Trophoblast cell (in vitro differentiated cells and primary cell): ENCODE results near the gene PLEKHA3.
A peak's percentile ranks its signal among the peaks of the same experiment; 100 is the strongest.

Source experiments
- DNase-seq, 2 donors: peaks; one replicate each; pipeline ENCODE4 v3.0.0-alpha.2; 2016
- H2AFZ ChIP-seq: 2 replicates; pipeline ENCODE4 v1.6.1; 2013; ENCODE audit warnings: low read length, moderate library complexity, mild to moderate bottlenecking; ENCODE audit not compliant: insufficient read depth, poor library complexity
- H2AK5ac ChIP-seq: 2 replicates; pipeline ENCODE4 v1.6.1; 2013; ENCODE audit warnings: mild to moderate bottlenecking, low read length
- H2BK120ac ChIP-seq: 2 replicates; pipeline ENCODE4 v1.6.1; 2013; ENCODE audit warnings: low read length, mild to moderate bottlenecking, moderate library complexity; ENCODE audit not compliant: insufficient read depth, poor library complexity
- H2BK12ac ChIP-seq: 2 replicates; pipeline ENCODE4 v1.6.1; 2013; ENCODE audit warnings: mild to moderate bottlenecking, low read length, moderate library complexity
- H2BK5ac ChIP-seq: 2 replicates; pipeline ENCODE4 v1.6.1; 2013; ENCODE audit warnings: low read length, low read depth, moderate library complexity, mild to moderate bottlenecking; ENCODE audit not compliant: poor library complexity
- H3K14ac ChIP-seq: 2 replicates; pipeline ENCODE4 v1.6.1; 2013; ENCODE audit warnings: mild to moderate bottlenecking, low read length
- H3K18ac ChIP-seq: 2 replicates; pipeline ENCODE4 v1.6.1; 2013; ENCODE audit warnings: mild to moderate bottlenecking, low read length
- H3K23ac ChIP-seq: 2 replicates; pipeline ENCODE4 v1.6.1; 2013; ENCODE audit warnings: low read length
- H3K27ac ChIP-seq: 2 replicates; pipeline ENCODE4 v1.5.1; 2013; ENCODE audit warnings: low read depth, mild to moderate bottlenecking, inconsistent platforms, low read length, moderate library complexity
- H3K27me3 ChIP-seq: 2 replicates; pipeline ENCODE4 v1.6.1; 2013; ENCODE audit warnings: inconsistent platforms, mild to moderate bottlenecking, low read length, moderate library complexity; ENCODE audit not compliant: insufficient read depth
- H3K36me3 ChIP-seq, 2 experiments: 1 replicate in 1 of 2; 2 replicates in 1 of 2; pipeline ENCODE4 v1.6.1; 2013; ENCODE audit warnings: low read length in 2 of 2, mild to moderate bottlenecking in 2 of 2, moderate library complexity in 1 of 2; ENCODE audit not compliant: insufficient read depth in 2 of 2, control insufficient read depth in 1 of 2
- H3K4ac ChIP-seq: 2 replicates; pipeline ENCODE4 v1.6.1; 2013; ENCODE audit warnings: low read depth, mild to moderate bottlenecking, low read length, moderate library complexity
- H3K4me1 ChIP-seq, 2 experiments: 1 replicate in 1 of 2; 2 replicates in 1 of 2; pipeline ENCODE4 v1.6.1; 2013; ENCODE audit warnings: low read length in 2 of 2, mild to moderate bottlenecking in 2 of 2, moderate library complexity in 1 of 2; ENCODE audit not compliant: insufficient read depth in 2 of 2, control insufficient read depth in 1 of 2
- H3K4me2 ChIP-seq: 2 replicates; pipeline ENCODE4 v1.6.1; 2013; ENCODE audit warnings: inconsistent platforms, mild to moderate bottlenecking, low read length, moderate library complexity
- H3K4me3 ChIP-seq: 2 replicates; pipeline ENCODE4 v1.5.1; 2013; ENCODE audit warnings: mild to moderate bottlenecking, low read depth, low read length, inconsistent platforms
- H3K79me1 ChIP-seq: one replicate; pipeline ENCODE4 v1.6.1; 2013; ENCODE audit warnings: low read length
- H3K79me2 ChIP-seq: 2 replicates; pipeline ENCODE4 v1.6.1; 2013; ENCODE audit warnings: low read length, mild to moderate bottlenecking; ENCODE audit not compliant: control insufficient read depth, insufficient read depth, poor library complexity
- H3K9ac ChIP-seq: 2 replicates; pipeline ENCODE4 v1.6.1; 2013; ENCODE audit warnings: mild to moderate bottlenecking, low read length
- H3K9me3 ChIP-seq: 2 replicates; pipeline ENCODE4 v1.6.1; 2013; ENCODE audit warnings: low read depth, mild to moderate bottlenecking, control low read depth, inconsistent platforms, low read length; ENCODE audit not compliant: insufficient read depth
- H4K12ac ChIP-seq: 2 replicates; pipeline ENCODE4 v1.6.1; 2013; ENCODE audit warnings: low read depth, mild to moderate bottlenecking, low read length, moderate library complexity
- H4K8ac ChIP-seq: 2 replicates; pipeline ENCODE4 v1.6.1; 2013; ENCODE audit warnings: low read depth, mild to moderate bottlenecking, low read length, moderate library complexity
- H4K91ac ChIP-seq: one replicate; pipeline ENCODE4 v1.6.1; 2013; ENCODE audit warnings: low read depth, mild to moderate bottlenecking, low read length, moderate library complexity
- WGBS: extraction: QIAGEN DNeasy Blood & Tissue Kit; methylation state at CpG from one replicate; pipeline ENCODE4 v1.1.7; 2013; ENCODE audit warnings: missing lambda C conversion rate; ENCODE audit not compliant: insufficient read length, insufficient coverage; ENCODE audit errors: extremely low coverage; 5-methylcytosine and 5-hydroxymethylcytosine counted together

PLEKHA3 gene

GRCh38 chr2:178449700-178450523, 30.3 kb upstream of the PLEKHA3 start:
- peak overlapping the region; percentile 48 for H2AFZ ChIP-seq
- H3K27me3 ChIP-seq = no peaks in the 10 kb centered on the region
- no peak overlapping the region for H2BK5ac ChIP-seq
- H3K4me3 ChIP-seq = peak overlapping the region; percentile 99
- no peaks in the 10 kb centered on the region for H3K9me3 ChIP-seq
- peak overlapping the region; percentile 70 for H3K9ac ChIP-seq
- no CpG with 5 or more reads among the region's 18 CpGs for WGBS
- DNase-seq = peak in 1 of 2 donors; percentile 2
- peak overlapping the region; percentile 57 for H3K27ac ChIP-seq
- peak overlapping the region; percentile 11 for H4K91ac ChIP-seq
- no peak overlapping the region for H2BK120ac ChIP-seq
- H3K18ac ChIP-seq = peak overlapping the region; percentile 30
- peaks cover 8 to 18% of the 10 kb centered on the region in 2 experiments for H3K36me3 ChIP-seq
- peaks cover 11% of the 10 kb centered on the region for H3K79me1 ChIP-seq
- H2BK12ac ChIP-seq = no peak overlapping the region
- H3K4me2 ChIP-seq = peak overlapping the region; percentile 64
- peak overlapping the region; percentile 69 for H4K8ac ChIP-seq
- H4K12ac ChIP-seq = no peak overlapping the region
- H3K23ac ChIP-seq = no peak overlapping the region
- no peak overlapping the region for H2AK5ac ChIP-seq
- peaks cover 7 to 11% of the 10 kb centered on the region in 2 experiments for H3K4me1 ChIP-seq
- H3K4ac ChIP-seq = peak overlapping the region; percentile 87
- peaks cover 6% of the 10 kb centered on the region for H3K79me2 ChIP-seq
- H3K14ac ChIP-seq = peak overlapping the region; percentile 63

- H3K18ac ChIP-seq = peak overlapping the region; percentile 30
- peak overlapping the region; percentile 57 for H3K27ac ChIP-seq
- H3K4me2 ChIP-seq = peak overlapping the region; percentile 64
- H3K27me3 ChIP-seq = no peaks in the 10 kb centered on the region
- H2AFZ ChIP-seq = peak overlapping the region; percentile 48
- no peak overlapping the region for H3K23ac ChIP-seq
- H4K91ac ChIP-seq = peak overlapping the region; percentile 11
- peaks cover 7 to 11% of the 10 kb centered on the region in 2 experiments for H3K4me1 ChIP-seq
- peak overlapping the region; percentile 87 for H3K4ac ChIP-seq
- H2BK12ac ChIP-seq = no peak overlapping the region
- peaks cover 6% of the 10 kb centered on the region for H3K79me2 ChIP-seq
- no peak overlapping the region for H2AK5ac ChIP-seq
- peak overlapping the region; percentile 63 for H3K14ac ChIP-seq
- peaks cover 11% of the 10 kb centered on the region for H3K79me1 ChIP-seq
- H4K12ac ChIP-seq = no peak overlapping the region
- H4K8ac ChIP-seq = peak overlapping the region; percentile 69
- H3K9ac ChIP-seq = peak overlapping the region; percentile 70
- H3K36me3 ChIP-seq = peaks cover 8 to 17% of the 10 kb centered on the region in 2 experiments
- H2BK5ac ChIP-seq = no peak overlapping the region
- H3K4me3 ChIP-seq = peak overlapping the region; percentile 99
- no peaks in the 10 kb centered on the region for H3K9me3 ChIP-seq
- DNase-seq = peak; percentile 87 to 88
- WGBS = no CpG with 5 or more reads among the region's 25 CpGs
- H2BK120ac ChIP-seq = no peak overlapping the region
Measured at GRCh38 chr2:178450524-178450773, 29.8 kb upstream of the PLEKHA3 start.

- Histone ChIP-seq H2BK12ac (no peak within 1 kb of the TSS), H4K8ac (peak within 1 kb of the TSS; percentile 97), H3K4me3 (peak within 1 kb of the TSS; percentile 99), H2AFZ (peak within 1 kb of the TSS; percentile 74), H3K18ac (peak within 1 kb of the TSS; percentile 89), H2BK120ac (peak within 1 kb of the TSS; percentile 55), H3K27me3 (no peaks in the 10 kb centered on the region), H3K23ac (peak within 1 kb of the TSS; percentile 86), H3K36me3 (peaks cover 4 to 13% of the 10 kb centered on the region in 2 experiments), H2AK5ac (peak within 1 kb of the TSS; percentile 31), H3K14ac (peak within 1 kb of the TSS; percentile 90), H3K4me1 (peaks cover 7 to 11% of the 10 kb centered on the region in 2 experiments), H3K79me1 (peaks cover 11% of the 10 kb centered on the region), H3K4me2 (peak within 1 kb of the TSS; percentile 75), H3K4ac (peak within 1 kb of the TSS; percentile 87), H2BK5ac (peak within 1 kb of the TSS; percentile 69), H4K12ac (peak within 1 kb of the TSS; percentile 98), H3K9me3 (no peaks in the 10 kb centered on the region), H3K27ac (peak within 1 kb of the TSS; percentile 96), H3K79me2 (peaks cover 6% of the 10 kb centered on the region), H3K9ac (peak within 1 kb of the TSS; percentile 100), H4K91ac (peak within 1 kb of the TSS; percentile 93)
- DNase-seq = peak; percentile 98
- WGBS = no CpG with 5 or more reads among the region's 76 CpGs
Measured at GRCh38 chr2:178450774-178451525, 29.3 kb upstream of the PLEKHA3 start, which contains the start of the genes PJVK and PRKRA. Gene PJVK (plus strand): TSS chr2:178451378. CDS start chr2:178453410, 2,032 bp downstream. Gene PRKRA (minus strand): TSS chr2:178451175. CDS start chr2:178451030, 145 bp downstream.

- no peak overlapping the region for H4K8ac ChIP-seq
- H3K36me3 ChIP-seq = peaks cover 2 to 10% of the 10 kb centered on the region in 2 experiments
- no peaks in the 10 kb centered on the region for H3K9me3 ChIP-seq
- no CpG with 5 or more reads among the region's 2 CpGs for WGBS
- no peak overlapping the region for H2BK120ac ChIP-seq
- no peak overlapping the region for H3K23ac ChIP-seq
- peaks cover 7 to 11% of the 10 kb centered on the region in 2 experiments for H3K4me1 ChIP-seq
- no peak overlapping the region for H2BK12ac ChIP-seq
- no peak overlapping the region for H3K27ac ChIP-seq
- H3K18ac ChIP-seq = no peak overlapping the region
- H3K4me2 ChIP-seq = no peak overlapping the region
- no peak overlapping the region for H4K91ac ChIP-seq
- DNase-seq = no peak
- H3K14ac ChIP-seq = no peak overlapping the region
- H3K4ac ChIP-seq = no peak overlapping the region
- peaks cover 6% of the 10 kb centered on the region for H3K79me2 ChIP-seq
- no peak overlapping the region for H2AK5ac ChIP-seq
- H3K9ac ChIP-seq = no peak overlapping the region
- no peak overlapping the region for H2AFZ ChIP-seq
- H2BK5ac ChIP-seq = no peak overlapping the region
- no peaks in the 10 kb centered on the region for H3K27me3 ChIP-seq
- H3K4me3 ChIP-seq = no peak overlapping the region
- H4K12ac ChIP-seq = no peak overlapping the region
- H3K79me1 ChIP-seq = peaks cover 11% of the 10 kb centered on the region
Measured at GRCh38 chr2:178452334-178452733, 27.9 kb upstream of the PLEKHA3 start.
